H9 (cell line): ENCODE data around the gene NECAP2. TPM values are rescaled to one million over a fixed set of nuclear protein-coding genes. Genes with fewer than 3 reads are reported as not detected.
"Not testable (repeated sequence)": the region's sequence is repeated elsewhere in the genome, so short reads cannot be mapped to it uniquely, and the experiment has no call there.

Experiments
- DNase-seq: peaks from one replicate; pipeline ENCODE4 v3.0.0-alpha.2; 2017
- H2AFZ ChIP-seq: one replicate; pipeline ENCODE4 v1.6.1; 2013; ENCODE audit warnings: mild to moderate bottlenecking, low read length, control low read depth, moderate library complexity
- H2AK5ac ChIP-seq: 2 replicates; pipeline ENCODE4 v1.6.1; 2013; ENCODE audit warnings: low read length, control low read depth, mixed read lengths; ENCODE audit not compliant: insufficient read length
- H2BK120ac ChIP-seq: one replicate; pipeline ENCODE4 v1.6.1; 2013; ENCODE audit warnings: low read depth, mild to moderate bottlenecking, low read length, control low read depth, inconsistent platforms; ENCODE audit not compliant: poor library complexity, severe bottlenecking
- H2BK12ac ChIP-seq: 2 replicates; pipeline ENCODE4 v1.6.1; 2013; ENCODE audit warnings: low read length, control low read depth, mixed read lengths, low read depth; ENCODE audit not compliant: insufficient read length
- H2BK15ac ChIP-seq: 2 replicates; pipeline ENCODE4 v1.6.1; 2013; ENCODE audit warnings: low read depth, low read length, control low read depth
- H2BK20ac ChIP-seq: one replicate; pipeline ENCODE4 v1.6.1; 2013; ENCODE audit warnings: low read depth, mild to moderate bottlenecking, low read length, control low read depth, inconsistent platforms; ENCODE audit not compliant: poor library complexity, severe bottlenecking
- H2BK5ac ChIP-seq: 2 replicates; pipeline ENCODE4 v1.6.1; 2013; ENCODE audit warnings: low read length, control low read depth, mixed read lengths; ENCODE audit not compliant: insufficient read length
- H3K14ac ChIP-seq: 2 replicates; pipeline ENCODE4 v1.6.1; 2013; ENCODE audit warnings: low read length, control low read depth; ENCODE audit not compliant: insufficient read depth
- H3K18ac ChIP-seq: 2 replicates; pipeline ENCODE4 v1.6.1; 2013; ENCODE audit warnings: low read depth, mild to moderate bottlenecking, mixed read lengths, low read length, control low read depth; ENCODE audit not compliant: insufficient read length
- H3K23ac ChIP-seq: 2 replicates; pipeline ENCODE4 v1.6.1; 2013; ENCODE audit warnings: low read length, control low read depth, mixed read lengths, low read depth; ENCODE audit not compliant: insufficient read length
- H3K23me2 ChIP-seq: 2 replicates; pipeline ENCODE4 v1.6.1; 2013; ENCODE audit warnings: low read depth, mild to moderate bottlenecking, mixed read lengths, low read length, control low read depth; ENCODE audit not compliant: insufficient read length, poor library complexity, severe bottlenecking
- H3K27ac ChIP-seq: 2 replicates; pipeline ENCODE4 v1.5.1; 2013; ENCODE audit warnings: low read length, control low read depth, mixed read lengths, low read depth; ENCODE audit not compliant: insufficient read length
- H3K27me3 ChIP-seq: 2 replicates; pipeline ENCODE4 v1.6.1; 2013; ENCODE audit warnings: low read length, control low read depth, inconsistent platforms; ENCODE audit not compliant: insufficient read depth
- H3K4ac ChIP-seq: 2 replicates; pipeline ENCODE4 v1.6.1; 2013; ENCODE audit warnings: low read depth, mild to moderate bottlenecking, control low read depth, inconsistent platforms, low read length, moderate library complexity
- H3K4me1 ChIP-seq: 2 replicates; pipeline ENCODE4 v1.6.1; 2013; ENCODE audit warnings: low read length, control low read depth, inconsistent platforms; ENCODE audit not compliant: insufficient read depth
- H3K4me2 ChIP-seq: 2 replicates; pipeline ENCODE4 v1.6.1; 2013; ENCODE audit warnings: low read length, control low read depth, mixed read lengths; ENCODE audit not compliant: insufficient read length, insufficient read depth
- H3K56ac ChIP-seq: 2 replicates; pipeline ENCODE4 v1.6.1; 2013; ENCODE audit warnings: low read depth, mild to moderate bottlenecking, mixed read lengths, low read length, control low read depth; ENCODE audit not compliant: insufficient read length
- H3K79me1 ChIP-seq: 2 replicates; pipeline ENCODE4 v1.6.1; 2013; ENCODE audit warnings: low read depth, mild to moderate bottlenecking, moderate library complexity, low read length, control low read depth, inconsistent platforms; ENCODE audit not compliant: insufficient read depth, poor library complexity, severe bottlenecking
- H3K79me2 ChIP-seq: 2 replicates; pipeline ENCODE4 v1.6.1; 2013; ENCODE audit warnings: low read length, control low read depth, inconsistent platforms; ENCODE audit not compliant: insufficient read depth
- H3K9ac ChIP-seq: 2 replicates; pipeline ENCODE4 v1.6.1; 2013; ENCODE audit warnings: low read length, control low read depth, mixed read lengths; ENCODE audit not compliant: insufficient read length; ENCODE audit errors: extremely low read depth
- H3K9me3 ChIP-seq: one replicate; pipeline ENCODE4 v1.6.1; 2013; ENCODE audit warnings: low read depth, low read length, inconsistent platforms; ENCODE audit not compliant: control insufficient read depth
- H3T11ph ChIP-seq: one replicate; pipeline ENCODE4 v1.6.1; 2013; ENCODE audit warnings: mild to moderate bottlenecking, low read length, control low read depth, inconsistent platforms
- H4K20me1 ChIP-seq: one replicate; pipeline ENCODE4 v1.6.1; 2013; ENCODE audit not compliant: control insufficient read depth, insufficient read length, insufficient read depth
- H4K5ac ChIP-seq: 2 replicates; pipeline ENCODE4 v1.6.1; 2013; ENCODE audit warnings: low read depth, mild to moderate bottlenecking, mixed read lengths, low read length, control low read depth; ENCODE audit not compliant: insufficient read length
- H4K8ac ChIP-seq: replicated peaks from 2 replicates; pipeline ENCODE4 v1.6.1; 2013; ENCODE audit warnings: low read length, control low read depth, mixed read lengths, low read depth; ENCODE audit not compliant: insufficient read length
- H4K91ac ChIP-seq: 2 replicates; pipeline ENCODE4 v1.6.1; 2013; ENCODE audit warnings: low read depth, mild to moderate bottlenecking, moderate library complexity, mixed read lengths, low read length, control low read depth; ENCODE audit not compliant: insufficient read length
- H3K27ac Mint-ChIP-seq, 3 experiments: 2 replicates in 2 of 3; 3 replicates in 1 of 3; pipeline ENCODE4 v1.8.0; 2020 to 2021; ENCODE audit warnings: mixed read lengths in 3 of 3, mild to moderate bottlenecking in 1 of 3, moderate library complexity in 1 of 3
- H3K27me3 Mint-ChIP-seq: 2 replicates; pipeline ENCODE4 v1.8.0; 2021; ENCODE audit warnings: low read depth, mild to moderate bottlenecking, moderate library complexity, mixed read lengths
- H3K36me3 Mint-ChIP-seq, 3 experiments: 2 replicates in 2 of 3; 3 replicates in 1 of 3; pipeline ENCODE4 v1.8.0; 2020 to 2021; ENCODE audit warnings: low read depth in 3 of 3, mixed read lengths in 3 of 3; ENCODE audit not compliant: insufficient read depth in 1 of 3
- H3K4me1 Mint-ChIP-seq, 2 experiments: 2 replicates each; pipeline ENCODE4 v1.8.0; 2020; ENCODE audit warnings: mixed read lengths in 2 of 2
- H3K4me3 Mint-ChIP-seq, 2 experiments: 2 replicates in 1 of 2; 3 replicates in 1 of 2; pipeline ENCODE4 v1.8.0; 2020 to 2021; ENCODE audit warnings: mild to moderate bottlenecking in 2 of 2, mixed read lengths in 2 of 2, moderate library complexity in 1 of 2
- H3K9me3 Mint-ChIP-seq, 2 experiments: 2 replicates in 1 of 2; 3 replicates in 1 of 2; pipeline ENCODE4 v1.8.0; 2020; ENCODE audit warnings: mild to moderate bottlenecking in 2 of 2, mixed read lengths in 2 of 2, moderate library complexity in 1 of 2
- WGBS: extraction: QIAGEN DNeasy Blood & Tissue Kit; methylation state at CpG from one replicate; pipeline ENCODE4 v1.1.7; 2013; ENCODE audit warnings: missing lambda C conversion rate, low lambda C conversion rate, mixed read lengths; ENCODE audit not compliant: insufficient read length; ENCODE audit errors: extremely low coverage; 5-methylcytosine and 5-hydroxymethylcytosine counted together
- total RNA-seq: library from RNA; stranded (reverse); gene quantifications from 2 replicates; pipeline ENCODE4 v1.2.1, GENCODE V29; 2021

Gene NECAP2
- total RNA-seq, 1 experiment from 2014 or later = 33.2 TPM

DNA sequence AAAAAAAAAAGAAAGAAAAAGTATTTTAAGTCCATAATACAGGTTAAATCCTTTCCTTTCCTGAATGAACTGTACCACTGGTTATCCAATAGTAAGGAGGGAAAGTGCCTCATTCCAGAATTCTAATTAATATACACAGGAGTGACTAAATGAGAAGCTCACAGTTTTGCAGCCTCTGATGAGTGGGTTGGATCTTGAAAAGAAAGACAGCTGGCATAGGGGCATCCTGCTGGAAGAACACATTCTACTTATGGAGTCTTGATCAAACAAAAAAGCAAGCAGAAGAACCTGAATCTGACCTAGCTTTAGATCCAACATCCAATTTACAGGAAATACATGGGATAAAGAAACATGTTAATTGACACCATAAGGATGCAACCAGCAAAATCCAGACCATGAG is 46.5 kb downstream of the NECAP2 start:
- H3T11ph ChIP-seq, H4K91ac ChIP-seq, H2BK12ac ChIP-seq, H4K20me1 ChIP-seq, H3K23me2 ChIP-seq, H3K4me3 Mint-ChIP-seq, H3K27ac Mint-ChIP-seq, H4K5ac ChIP-seq, DNase-seq, H3K79me1 ChIP-seq, H3K9me3 Mint-ChIP-seq, H2BK20ac ChIP-seq, H3K56ac ChIP-seq, H3K4me1 ChIP-seq, H3K4ac ChIP-seq, H2AFZ ChIP-seq, H3K18ac ChIP-seq, H3K9ac ChIP-seq, H3K9me3 ChIP-seq, H3K4me2 ChIP-seq, H2BK120ac ChIP-seq, H2AK5ac ChIP-seq, H4K8ac ChIP-seq, H3K27ac ChIP-seq, H3K79me2 ChIP-seq, H3K23ac ChIP-seq, H3K14ac ChIP-seq, H3K27me3 ChIP-seq, H2BK15ac ChIP-seq, H2BK5ac ChIP-seq, H3K27me3 Mint-ChIP-seq: not testable (repeated sequence)
- H3K4me1 Mint-ChIP-seq = peaks cover 7 to 15% of the 10 kb centered on the region in 2 experiments
- peaks cover 8 to 38% (median 20%) of the 10 kb centered on the region in 3 experiments; a peak in 6 of 7 replicates for H3K36me3 Mint-ChIP-seq

DNA sequence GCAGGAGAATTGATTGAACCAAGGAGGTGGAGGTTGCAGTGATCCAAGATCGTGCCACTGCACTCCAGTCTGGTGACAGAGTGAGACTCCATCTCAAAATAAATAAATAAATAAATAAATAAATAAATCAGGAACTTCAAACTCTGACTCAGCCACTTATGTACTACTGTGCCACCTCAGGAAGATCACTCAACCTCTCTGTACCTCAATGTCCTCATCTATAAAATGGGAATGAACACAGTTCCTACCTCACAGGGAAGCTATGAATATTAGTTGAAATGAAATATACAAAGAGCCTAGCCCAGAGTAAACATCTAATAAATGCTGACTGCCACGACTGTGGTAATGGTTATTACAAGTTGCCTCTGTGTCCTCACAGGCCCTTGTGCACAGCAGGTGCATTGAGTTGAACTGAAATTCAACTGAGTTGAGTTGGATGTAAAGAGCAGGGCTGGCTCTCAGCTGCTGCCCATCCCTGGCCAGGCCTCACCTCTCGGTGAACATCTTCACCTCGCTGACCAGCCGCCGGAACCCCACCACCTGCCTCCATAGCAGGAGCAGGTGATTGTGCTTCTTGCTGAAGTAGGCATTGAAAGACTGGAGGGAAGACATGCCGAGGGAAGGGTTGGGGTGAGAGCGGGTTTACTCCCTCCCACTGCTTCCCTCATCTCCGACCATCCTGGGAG is 48.8 kb downstream of the NECAP2 start:
- not testable (repeated sequence) for DNase-seq, H3K79me1 ChIP-seq, H3K18ac ChIP-seq, H2BK15ac ChIP-seq, H3K14ac ChIP-seq, H2BK12ac ChIP-seq, H2BK5ac ChIP-seq, H2BK120ac ChIP-seq, H2AFZ ChIP-seq, H3K4me1 ChIP-seq, H3T11ph ChIP-seq, H3K27me3 Mint-ChIP-seq, H4K8ac ChIP-seq, H3K4ac ChIP-seq, H3K27me3 ChIP-seq, H3K56ac ChIP-seq, H2AK5ac ChIP-seq, H3K4me3 Mint-ChIP-seq, H3K27ac ChIP-seq, H4K91ac ChIP-seq, H3K23ac ChIP-seq, H3K9ac ChIP-seq, H3K27ac Mint-ChIP-seq, H4K5ac ChIP-seq, H3K9me3 ChIP-seq, H2BK20ac ChIP-seq, H4K20me1 ChIP-seq, H3K9me3 Mint-ChIP-seq, H3K23me2 ChIP-seq, H3K4me2 ChIP-seq, H3K79me2 ChIP-seq
- WGBS = no CpG with 5 or more reads among the region's 9 CpGs
- Mint-ChIP-seq H3K36me3 (peaks cover 0 to 25% (median 10%) of the 10 kb centered on the region in 3 experiments; a peak in 6 of 7 replicates), H3K4me1 (peaks cover 12 to 25% of the 10 kb centered on the region in 2 experiments)
